K562 (cell line): Measurements from ENCODE around the gene PPAN. TPM values are rescaled to one million over a fixed set of nuclear protein-coding genes. Genes with fewer than 3 reads are reported as not detected.
A peak's percentile ranks its signal among the peaks of the same experiment; 100 is the strongest.

Experiments
- CEBPZ ChIP-seq: fragments of 150-350 bp; IDR thresholded peaks from 2 replicates; pipeline ENCODE4 v1.6.1; 2014; ENCODE audit warnings: low read depth, mild to moderate bottlenecking, low read length, borderline replicate concordance
- CREB3L1 ChIP-seq: fragments of 450-650 bp; IDR thresholded peaks from 2 replicates; pipeline ENCODE4 v1.6.1; 2014; ENCODE audit warnings: low read depth, mild to moderate bottlenecking, moderate library complexity, borderline replicate concordance
- E2F6 ChIP-seq, 2 experiments: IDR thresholded peaks; 2 replicates each; pipeline ENCODE4 v1.6.1; 2011; ENCODE audit warnings: borderline replicate concordance in 1 of 2, control low read depth in 1 of 2, low read depth in 1 of 2, low read length in 1 of 2, mild to moderate bottlenecking in 1 of 2, mixed read lengths in 1 of 2, moderate library complexity in 1 of 2; ENCODE audit not compliant: insufficient read depth in 1 of 2, insufficient read length in 1 of 2, poor library complexity in 1 of 2, severe bottlenecking in 1 of 2; ENCODE audit errors: extremely low read depth in 1 of 2
- ID3 ChIP-seq, 2 experiments: fragments of 250-450 bp in 1 of 2; fragments of 450-650 bp in 1 of 2; sonication (Bioruptor Pico) in 1 of 2; IDR thresholded peaks; 2 replicates each; pipeline versions ENCODE4 v1.6.1 to v1.8.0; 2016 to 2021; ENCODE audit warnings: mild to moderate bottlenecking in 2 of 2, moderate library complexity in 2 of 2, missing compliant biosample characterization in 1 of 2, missing genetic modification characterization in 1 of 2
- MYBL2 ChIP-seq, 2 experiments: fragments of 450-650 bp in 1 of 2; sonication (generic) in 1 of 2; formaldehyde crosslinking in 1 of 2; IDR thresholded peaks; 2 replicates each; pipeline versions ENCODE4 v1.6.1 to v1.8.1; 2017 to 2022; ENCODE audit warnings: borderline replicate concordance in 1 of 2, inconsistent platforms in 1 of 2, low read depth in 1 of 2, mild to moderate bottlenecking in 1 of 2, missing genetic modification reagents in 1 of 2, moderate library complexity in 1 of 2
- NR0B1 ChIP-seq: fragments of 450-650 bp; IDR thresholded peaks from one replicate; pipeline ENCODE4 v1.6.1; 2018; ENCODE audit warnings: mild to moderate bottlenecking, moderate library complexity; ENCODE audit not compliant: partially characterized antibody
- NR2C1 ChIP-seq, 2 experiments: fragments of 450-650 bp; IDR thresholded peaks; 2 replicates each; pipeline ENCODE4 v1.6.1; 2017; ENCODE audit warnings: mild to moderate bottlenecking in 2 of 2, antibody characterized with exemption in 1 of 2, inconsistent platforms in 1 of 2, missing compliant biosample characterization in 1 of 2, missing genetic modification characterization in 1 of 2
- POLR2H ChIP-seq: IDR thresholded peaks from 2 replicates; pipeline ENCODE4 v1.6.1; 2016; ENCODE audit warnings: missing genetic modification characterization, low read depth, mild to moderate bottlenecking, control low read depth, missing compliant biosample characterization, moderate library complexity
- RB1 ChIP-seq: fragments of 450-650 bp; IDR thresholded peaks from 2 replicates; pipeline ENCODE4 v1.6.1; 2017; ENCODE audit warnings: low read depth, mild to moderate bottlenecking
- SMAD2 ChIP-seq: fragments of 150-350 bp; IDR thresholded peaks from 2 replicates; pipeline ENCODE4 v1.6.1; 2014; ENCODE audit warnings: low read depth, mild to moderate bottlenecking, low read length
- SPI1 ChIP-seq: IDR thresholded peaks from 2 replicates; pipeline ENCODE4 v1.6.1; 2011; ENCODE audit warnings: low read depth, low read length, control low read depth, borderline replicate concordance
- VEZF1 ChIP-seq: fragments of 200-800 bp; sonication (Bioruptor generic); IDR thresholded peaks from 2 replicates; pipeline ENCODE4 v1.6.1; 2017; ENCODE audit warnings: missing genetic modification characterization, missing compliant biosample characterization
- ZC3H11A ChIP-seq: IDR thresholded peaks from 2 replicates; pipeline ENCODE4 v1.6.1; 2012; ENCODE audit warnings: low read depth, low read length, improper control_type of control experiment
- polyA plus RNA-seq, 8 experiments: library from polyadenylated mRNA; depleted of rRNA in 4 of 8; stranded (reverse) in 5 of 8; unstranded in 3 of 8; fragments of >200 nt; fragmentation: Nextera tagmentation in 2 of 8; fragmentation: Illumina TruSeq in 1 of 8; extraction: Ambion mirVana in 2 of 8; extraction: Trizol in 1 of 8; gene quantifications; 2 replicates each; pipeline versions ENCODE4 v1.2.1 to v1.2.3, GENCODE V29; 2011 to 2014; ENCODE audit warnings: inconsistent platforms in 1 of 8, missing spikeins in 1 of 8
- total RNA-seq, 7 experiments: library from RNA; depleted of rRNA in 6 of 7; stranded (reverse); fragments of >200 nt in 6 of 7; fragmentation: Illumina TruSeq in 2 of 7; extraction: Trizol in 2 of 7; gene quantifications; 2 replicates each; pipeline versions ENCODE4 v1.2.1 to v1.2.3, GENCODE V29; 2011 to 2021; ENCODE audit warnings: low replicate concordance in 1 of 7

Gene PPAN
- total and polyA plus RNA-seq, 9 of the 15 experiments (the other 6 are each of a cell fraction or from before 2014, with no cell fraction given): 2.2 to 129 (median 59.1) TPM

- TF ChIP-seq POLR2H (tag) (no peak), NR2C1 (IDR thresholded peaks at IDR 0.05) (no peak), NR2C1 (tag; IDR thresholded peaks at IDR 0.05) (peak; percentile 53; the same call in 1 of the 2 replicates), ID3 (CRISPR knock-in tag; IDR thresholded peaks at IDR 0.05) (no peak), ID3 (tag; IDR thresholded peaks at IDR 0.05) (peak; percentile 56), SMAD2 (no peak), RB1 (no peak), CEBPZ (no peak), E2F6 (IDR thresholded peaks at IDR 0.05; ENCODE audit: borderline replicate concordance in 1 of 2, extremely low read depth in 1 of 2, insufficient read depth in 1 of 2, insufficient read length in 1 of 2, low read depth in 1 of 2, low read length in 1 of 2, poor library complexity in 1 of 2, severe bottlenecking in 1 of 2) (peak in 1 of 2 experiments; percentile 65), SPI1 (0 out of 2 replicates have a peak, but pooled peaks have one; percentile 11), CREB3L1 (0 out of 2 replicates have a peak, but pooled peaks have one; percentile 23), NR0B1 (no peak), MYBL2 (IDR thresholded peaks at IDR 0.05; ENCODE audit: low read depth) (no peak), MYBL2 (CRISPR knock-in tag; IDR thresholded peaks at IDR 0.05; ENCODE audit: borderline replicate concordance) (no peak), VEZF1 (peak; percentile 49; the same call in 1 of the 2 replicates), ZC3H11A (no peak)
These were observed 1.3 kb upstream of the PPAN start (continued) for GRCh38 chr19:10104665-10105508.
